Activated CD8-positive, alpha-beta T cell treated with anti-CD3 and anti-CD28 coated beads for 36 hours (primary cell): ENCODE data around the gene CENPS. TPM values are rescaled to one million over a fixed set of nuclear protein-coding genes. Genes with fewer than 3 reads are reported as not detected.
"Not testable (repeated sequence)": the region's sequence is repeated elsewhere in the genome, so short reads cannot be mapped to it uniquely, and the experiment has no call there.

ENCODE experiments used
- ATAC-seq: fragments of 200-7000 bp; cut with Tn5 transposase; one replicate; pipeline ENCODE4 v1.10.0; 2021; ENCODE audit warnings: mild to moderate bottlenecking, moderate library complexity
- CTCF ChIA-PET: fragments of 350-600 bp; sonication (Branson Sonifier 250); formaldehyde crosslinking; loops from one replicate; lab custom pipeline; 2021; ENCODE audit warnings: antibody characterized with exemption; lab: Charles Lee
- POLR2A ChIA-PET: fragments of 350-600 bp; sonication (Branson Sonifier 250); formaldehyde crosslinking; loops from one replicate; lab custom pipeline; 2021; ENCODE audit warnings: antibody characterized with exemption; lab: Charles Lee
- DNase-seq: peaks from one replicate; pipeline ENCODE4 v3.0.0-alpha.2; 2020
- H3K27ac Mint-ChIP-seq: one replicate; pipeline ENCODE4 v1.8.0; 2021; ENCODE audit warnings: mild to moderate bottlenecking, mixed read lengths
- H3K27me3 Mint-ChIP-seq: one replicate; pipeline ENCODE4 v1.8.0; 2021; ENCODE audit warnings: mixed read lengths
- H3K36me3 Mint-ChIP-seq: one replicate; pipeline ENCODE4 v1.8.0; 2021; ENCODE audit warnings: low read depth, mixed read lengths
- H3K4me1 Mint-ChIP-seq: one replicate; pipeline ENCODE4 v1.8.0; 2021; ENCODE audit warnings: low read depth, mixed read lengths
- H3K4me3 Mint-ChIP-seq: one replicate; pipeline ENCODE4 v1.8.0; 2021; ENCODE audit warnings: mild to moderate bottlenecking, moderate library complexity, mixed read lengths
- H3K9me3 Mint-ChIP-seq: one replicate; pipeline ENCODE4 v1.8.0; 2021; ENCODE audit warnings: mixed read lengths
- CTCF ChIP-seq: fragments of 200-600 bp; IDR thresholded peaks from one replicate; pipeline ENCODE4 v1.8.0; 2022; ENCODE audit warnings: antibody characterized with exemption, mild to moderate bottlenecking
- intact Hi-C: fragments of 100-400 bp; cut with micrococcal nuclease; formaldehyde crosslinking; loops from one replicate; pipeline ENCODE4 v1.10.0; 2022
- total RNA-seq, 2 experiments: library from RNA; stranded (reverse); gene quantifications; one replicate each; pipeline ENCODE4 v1.2.3, GENCODE V29; 2021

CENPS gene
- total RNA-seq, 2 experiments from 2014 or later: 18.3 to 19.4 TPM

GRCh38 chr1:10450156-10450814, 20.1 kb downstream of the CENPS start:
- ChIA-PET CTCF (interaction anchor here (1.1 kb wide), 1 partner anchor 45 kb away, joined by 6 read pairs; no protein-coding TSS in a partner anchor), POLR2A (interaction anchor here (0.7 to 1.8 kb wide), 2 partner anchors 12 to 564 kb away, joined by 3 to 7 read pairs; no protein-coding TSS in a partner anchor)
- no peak for ATAC-seq
- H3K9me3 Mint-ChIP-seq: no peaks in the 10 kb centered on the region
- no peaks in the 10 kb centered on the region for H3K27me3 Mint-ChIP-seq
- no peak for DNase-seq
- H3K36me3 Mint-ChIP-seq: peaks cover 2% of the 10 kb centered on the region
- no peaks in the 10 kb centered on the region for H3K4me1 Mint-ChIP-seq
- no peak overlapping the region for H3K4me3 Mint-ChIP-seq
- TF ChIP-seq CTCF: no peak
- no peak overlapping the region for H3K27ac Mint-ChIP-seq
- intact Hi-C loops: no loop called here

GRCh38 chr1:10450836-10451235, 20.6 kb downstream of the CENPS start:
- intact Hi-C loops: no loop called here
- Mint-ChIP-seq H3K9me3 (no peaks in the 10 kb centered on the region), H3K27me3 (no peaks in the 10 kb centered on the region), H3K27ac (no peak overlapping the region), H3K36me3 (peaks cover 2% of the 10 kb centered on the region), H3K4me3 (no peak overlapping the region), H3K4me1 (no peaks in the 10 kb centered on the region)
- DNase-seq: no peak
- no peak for ATAC-seq
- TF ChIP-seq CTCF: no peak
- POLR2A ChIA-PET: interaction anchor here (1.8 kb wide), 1 partner anchor 11 kb away, joined by 7 read pairs; no protein-coding TSS in a partner anchor
- CTCF ChIA-PET: no interaction called here

- TF ChIP-seq CTCF: no peak
- Mint-ChIP-seq H3K27me3 (no peaks in the 10 kb centered on the region), H3K36me3 (peaks cover 6% of the 10 kb centered on the region), H3K4me3 (no peak overlapping the region), H3K27ac (no peak overlapping the region), H3K4me1 (no peaks in the 10 kb centered on the region), H3K9me3 (no peaks in the 10 kb centered on the region)
- no peak for DNase-seq
- CTCF ChIA-PET: interaction anchor here (1.5 kb wide), 1 partner anchor 43 kb away, joined by 8 read pairs; no protein-coding TSS in a partner anchor
- intact Hi-C loops: no loop called here
- ATAC-seq: no peak
- POLR2A ChIA-PET: interaction anchor here (0.9 kb wide), 1 partner anchor 13 kb away, joined by 3 read pairs; no protein-coding TSS in a partner anchor
Observed at GRCh38 chr1:10451287-10451686, 21.1 kb downstream of the CENPS start.

- peaks cover 19% of the 10 kb centered on the region for H3K36me3 Mint-ChIP-seq
- intact Hi-C loops: no loop called here
- no peaks in the 10 kb centered on the region for H3K9me3 Mint-ChIP-seq
- no peak for DNase-seq
- H3K4me3 Mint-ChIP-seq: no peak overlapping the region
- H3K27me3 Mint-ChIP-seq: no peaks in the 10 kb centered on the region
- no peak overlapping the region for H3K27ac Mint-ChIP-seq
- ChIA-PET CTCF (interaction anchor here (1.4 to 2.2 kb wide), 2 partner anchors 26 to 38 kb away, joined by 5 to 11 read pairs; partner anchors contain the start of gene CENPS), POLR2A (interaction anchor here (0.8 to 1.1 kb wide), 3 partner anchors 9 to 14 kb away, joined by 3 read pairs; no protein-coding TSS in a partner anchor)
- no peak for ATAC-seq
- peaks cover 2% of the 10 kb centered on the region for H3K4me1 Mint-ChIP-seq
- no peak for TF ChIP-seq CTCF
Observed at GRCh38 chr1:10456048-10456447, 25.8 kb downstream of the CENPS start.

- ChIA-PET POLR2A (interaction anchor here (0.5 to 1.1 kb wide), 5 partner anchors 8 to 893 kb away, joined by 3 to 6 read pairs (median 3); no protein-coding TSS in a partner anchor), CTCF (interaction anchor here (1.4 to 2.2 kb wide), 2 partner anchors 27 to 38 kb away, joined by 5 to 11 read pairs; partner anchors contain the start of gene CENPS)
- no peak for TF ChIP-seq CTCF
- Mint-ChIP-seq H3K4me1 (peaks cover 2% of the 10 kb centered on the region), H3K9me3 (no peaks in the 10 kb centered on the region), H3K4me3 (no peak overlapping the region), H3K27me3 (no peaks in the 10 kb centered on the region), H3K36me3 (peaks cover 25% of the 10 kb centered on the region), H3K27ac (peak overlapping the region; percentile 30)
- intact Hi-C loops: no loop called here
- no peak for ATAC-seq
- no peak for DNase-seq
Observed at GRCh38 chr1:10456661-10457060, 26.4 kb downstream of the CENPS start.

- ChIA-PET POLR2A (interaction anchor here (0.6 to 0.8 kb wide), 2 partner anchors 181 to 247 kb away, joined by 3 read pairs; partner anchors contain the start of gene KIF1B), CTCF (interaction anchor here (1.4 to 2.2 kb wide), 2 partner anchors 37 kb away, joined by 8 to 11 read pairs; no protein-coding TSS in a partner anchor)
- intact Hi-C loops, H3K9me3 Mint-ChIP-seq, DNase-seq, ATAC-seq, H3K4me3 Mint-ChIP-seq, H3K27ac Mint-ChIP-seq, H3K27me3 Mint-ChIP-seq, H3K4me1 Mint-ChIP-seq: not testable (repeated sequence)
- H3K36me3 Mint-ChIP-seq: peaks cover 29% of the 10 kb centered on the region
Observed at GRCh38 chr1:10457462-10457861, 27.2 kb downstream of the CENPS start.
